ENCODE results near the gene VDR.
A peak's percentile ranks its signal among the peaks of the same experiment; 100 is the strongest.

VDR gene

DNA sequence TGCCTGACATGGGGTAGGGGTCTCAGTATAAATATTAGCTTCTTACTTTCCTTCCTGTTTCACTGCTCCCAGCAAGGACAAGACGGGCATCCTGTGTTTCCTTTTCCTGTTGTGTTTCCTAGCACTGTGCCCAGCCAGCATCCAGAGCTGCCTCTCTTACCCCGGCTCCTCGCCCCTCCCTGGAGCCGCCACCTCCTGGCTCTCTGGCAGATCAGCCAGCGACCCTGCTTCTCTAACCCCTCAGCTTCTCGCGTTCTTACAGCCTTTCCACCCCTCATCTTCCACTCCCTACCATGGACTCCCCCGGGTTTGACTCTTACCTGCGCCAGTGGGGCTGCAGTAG is 102.9 kb downstream of the VDR start:
- in situ Hi-C loops (cut with HindIII; ENCODE audit: low pct_unique_long_range_greater_than_20kb, low sequenced_read_pairs): no loop called here
- TF ChIP-seq JUND (IDR thresholded peaks at IDR 0.05; ENCODE audit: low read depth): no peak

DNA sequence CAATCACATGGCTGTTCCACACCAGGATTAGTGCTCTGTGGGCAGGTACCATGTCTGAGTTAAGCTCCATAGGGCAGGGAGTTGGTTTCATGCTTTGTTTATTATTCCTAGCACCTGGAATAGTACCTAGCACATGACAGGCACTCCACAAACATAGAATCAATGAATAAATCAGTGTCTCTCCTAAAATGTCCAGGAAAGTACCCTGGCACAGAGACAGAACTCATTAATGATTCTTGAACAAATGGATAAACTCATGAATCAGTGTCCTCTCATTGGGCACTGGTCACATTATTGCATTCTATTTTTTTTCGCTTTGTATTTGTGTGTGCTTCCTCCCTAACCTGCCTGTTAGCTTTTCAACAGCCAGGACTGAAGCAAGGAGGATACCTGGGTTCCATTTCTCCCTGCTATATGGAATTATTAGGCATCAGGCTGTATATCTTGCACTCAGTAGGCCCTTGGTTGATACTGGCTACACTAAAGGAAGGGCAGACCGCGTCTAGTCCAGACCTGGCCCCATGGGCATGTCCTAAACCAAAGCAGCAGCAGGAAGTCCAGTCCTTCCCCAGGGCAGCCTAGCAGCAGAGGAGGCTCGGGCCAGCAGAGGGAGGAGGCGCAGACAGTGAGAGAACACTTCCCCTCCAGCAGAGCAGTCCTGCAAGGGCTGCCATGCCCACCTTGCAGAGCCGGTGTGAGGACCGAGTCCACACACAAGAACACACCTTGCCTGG is 103.5 kb downstream of the VDR start:
- no peak for TF ChIP-seq JUND (IDR thresholded peaks at IDR 0.05; ENCODE audit: low read depth)
- DNase-seq (ENCODE audit: low read depth in 1 of 2, low spot score in 1 of 2): peak in 1 of 2 experiments; percentile 49
- in situ Hi-C loops (cut with HindIII; ENCODE audit: low pct_unique_long_range_greater_than_20kb, low sequenced_read_pairs): no loop called here

More for the DNA sequence above, 102.9 kb downstream of the VDR start:
- DNase-seq (ENCODE audit: low read depth in 1 of 2, low spot score in 1 of 2): no peak

DNA sequence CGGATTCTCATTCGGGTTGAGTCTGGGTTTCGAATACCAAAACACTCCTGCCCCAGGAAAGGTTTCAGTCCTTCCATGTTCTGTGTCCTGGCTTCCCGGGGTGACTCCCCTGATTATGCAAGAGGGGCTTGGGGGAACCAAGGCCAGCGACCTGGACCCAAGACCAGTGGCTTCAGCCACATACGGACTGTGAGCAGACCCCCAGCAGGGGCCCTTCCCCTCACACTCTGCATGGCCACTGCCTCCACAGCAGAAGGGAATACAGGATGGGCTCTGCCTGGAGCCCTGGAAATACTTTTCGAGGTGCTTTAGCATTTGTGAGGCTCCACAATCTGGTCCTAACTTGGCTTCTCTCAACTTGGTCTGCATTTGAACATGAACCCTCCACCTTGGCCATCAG is 104.2 kb downstream of the VDR start:
- in situ Hi-C loops (cut with HindIII; ENCODE audit: low pct_unique_long_range_greater_than_20kb, low sequenced_read_pairs): no loop called here
- TF ChIP-seq JUND (IDR thresholded peaks at IDR 0.05; ENCODE audit: low read depth): no peak
- DNase-seq (ENCODE audit: low read depth in 1 of 2, low spot score in 1 of 2): no peak

DNA sequence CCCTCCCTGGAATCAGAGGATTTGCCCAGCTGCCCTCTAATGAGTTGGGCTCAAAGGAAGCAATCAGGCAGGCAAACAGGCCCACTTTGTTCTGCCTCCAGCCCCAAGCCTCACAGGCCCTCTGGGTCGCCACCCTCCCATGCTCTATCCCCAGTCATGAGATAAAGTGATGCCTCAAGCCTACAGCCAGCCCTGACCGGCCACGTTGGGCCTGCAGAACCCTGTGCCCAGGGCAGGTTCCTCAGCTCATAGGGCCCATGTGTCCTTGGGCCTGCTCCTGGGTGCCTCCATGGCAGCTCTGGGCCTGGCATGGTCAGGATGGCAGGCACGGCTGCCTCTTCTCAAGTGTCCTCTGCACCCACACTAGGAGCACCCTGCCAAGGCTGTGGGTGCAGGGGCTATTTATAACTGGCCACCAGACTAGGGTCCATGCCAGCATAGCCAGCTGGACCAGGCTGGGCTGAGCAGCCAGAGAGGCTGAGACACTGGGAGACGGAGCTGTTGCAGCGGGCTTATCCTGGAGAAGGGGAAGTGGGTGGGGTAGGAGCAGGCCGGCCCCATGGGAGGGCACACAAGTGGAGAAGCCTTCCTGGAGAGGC is 105.3 kb downstream of the VDR start:
- in situ Hi-C loops (cut with HindIII; ENCODE audit: low pct_unique_long_range_greater_than_20kb, low sequenced_read_pairs): no loop called here
- TF ChIP-seq JUND (IDR thresholded peaks at IDR 0.05; ENCODE audit: low read depth): no peak
- DNase-seq (ENCODE audit: low read depth in 1 of 2, low spot score in 1 of 2): no peak

DNA sequence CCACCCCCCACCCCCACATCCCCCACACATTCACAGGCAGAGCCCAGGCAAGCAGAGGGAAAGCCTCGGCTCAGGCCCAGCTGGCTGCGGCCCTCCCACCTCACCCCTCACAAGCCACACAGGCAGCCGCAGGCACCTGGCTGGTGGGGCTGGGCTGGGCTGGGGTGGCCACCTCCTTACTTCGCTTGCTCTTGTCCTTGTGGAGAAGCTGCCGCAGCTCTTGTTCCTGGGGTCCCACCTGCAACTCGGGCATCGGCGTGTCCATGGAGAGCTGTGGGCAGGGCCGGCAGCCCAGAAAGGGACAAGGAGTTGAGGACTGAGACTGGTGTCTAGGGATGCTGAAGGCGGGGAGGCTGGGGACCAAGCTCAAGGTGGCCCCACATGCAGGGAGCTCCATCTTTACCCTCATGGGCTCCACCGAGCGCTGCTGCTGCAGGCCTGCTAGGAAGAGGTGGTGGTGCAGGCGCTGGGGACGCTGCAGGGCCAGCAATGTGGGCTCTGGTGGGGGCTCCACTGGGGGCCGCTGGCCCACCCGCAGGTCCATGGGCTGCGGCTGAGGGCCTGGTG is 106.3 kb downstream of the VDR start:
- DNase-seq (ENCODE audit: low read depth in 1 of 2, low spot score in 1 of 2): no peak
- TF ChIP-seq JUND (IDR thresholded peaks at IDR 0.05; ENCODE audit: low read depth): no peak
- in situ Hi-C loops (cut with HindIII; ENCODE audit: low pct_unique_long_range_greater_than_20kb, low sequenced_read_pairs): no loop called here

DNA sequence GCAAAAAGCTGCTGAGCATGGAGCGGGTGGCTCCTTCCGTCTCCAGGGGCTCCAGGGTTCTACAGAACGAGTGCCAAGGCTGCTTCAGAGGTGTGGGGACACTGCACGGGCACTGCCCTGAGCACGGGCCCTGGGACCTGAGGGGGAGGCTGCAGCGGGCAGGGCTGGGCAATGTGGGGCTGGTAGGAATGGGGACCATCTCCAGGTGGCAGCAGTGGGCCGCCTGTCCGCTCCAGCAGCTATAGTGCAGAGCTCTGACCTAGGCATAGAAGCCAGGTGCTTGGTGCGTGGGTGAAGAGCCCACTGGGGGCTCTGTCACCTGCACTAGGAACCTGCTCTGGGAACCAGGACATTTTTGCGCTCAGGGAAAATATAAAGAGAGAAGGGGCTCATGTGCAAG is 107.4 kb downstream of the VDR start:
- peak; percentile 78 to 88 for DNase-seq (ENCODE audit: low read depth in 1 of 2, low spot score in 1 of 2)
- in situ Hi-C loops (cut with HindIII; ENCODE audit: low pct_unique_long_range_greater_than_20kb, low sequenced_read_pairs): no loop called here
- TF ChIP-seq JUND (IDR thresholded peaks at IDR 0.05; ENCODE audit: low read depth): no peak

DNA sequence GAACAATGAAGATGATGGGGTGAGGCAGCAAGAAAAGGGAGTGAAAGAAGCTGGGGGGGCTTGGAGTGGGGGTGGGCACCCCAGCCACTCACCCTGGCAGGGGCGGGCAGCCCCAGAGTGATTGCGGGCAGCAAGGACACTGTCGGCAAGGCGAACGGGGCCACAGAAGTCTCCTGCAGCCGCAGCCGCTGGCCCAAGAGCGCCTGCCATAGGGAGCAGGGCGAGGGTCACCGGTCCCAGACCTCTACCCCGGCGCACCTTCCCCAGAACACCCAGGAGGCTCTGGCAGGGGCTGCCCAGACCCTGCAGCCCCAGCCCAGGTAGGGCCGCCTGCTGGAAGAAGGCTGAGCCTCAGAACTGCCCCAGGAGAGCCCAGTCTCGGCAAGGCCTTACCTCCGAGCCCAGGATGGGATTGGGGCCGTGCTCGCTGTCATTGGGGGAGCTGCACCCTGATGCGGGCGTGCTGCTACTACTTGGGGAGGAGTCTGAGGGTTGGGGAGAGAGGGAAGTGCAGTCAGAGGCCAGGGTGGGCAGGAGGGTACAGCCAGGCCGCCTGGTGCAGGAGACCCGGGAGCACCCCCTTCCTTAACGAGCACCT is 108.9 kb downstream of the VDR start:
- no peak for TF ChIP-seq JUND (IDR thresholded peaks at IDR 0.05; ENCODE audit: low read depth)
- no peak for DNase-seq (ENCODE audit: low read depth in 1 of 2, low spot score in 1 of 2)
- in situ Hi-C loops (cut with HindIII; ENCODE audit: low pct_unique_long_range_greater_than_20kb, low sequenced_read_pairs): no loop called here

DNA sequence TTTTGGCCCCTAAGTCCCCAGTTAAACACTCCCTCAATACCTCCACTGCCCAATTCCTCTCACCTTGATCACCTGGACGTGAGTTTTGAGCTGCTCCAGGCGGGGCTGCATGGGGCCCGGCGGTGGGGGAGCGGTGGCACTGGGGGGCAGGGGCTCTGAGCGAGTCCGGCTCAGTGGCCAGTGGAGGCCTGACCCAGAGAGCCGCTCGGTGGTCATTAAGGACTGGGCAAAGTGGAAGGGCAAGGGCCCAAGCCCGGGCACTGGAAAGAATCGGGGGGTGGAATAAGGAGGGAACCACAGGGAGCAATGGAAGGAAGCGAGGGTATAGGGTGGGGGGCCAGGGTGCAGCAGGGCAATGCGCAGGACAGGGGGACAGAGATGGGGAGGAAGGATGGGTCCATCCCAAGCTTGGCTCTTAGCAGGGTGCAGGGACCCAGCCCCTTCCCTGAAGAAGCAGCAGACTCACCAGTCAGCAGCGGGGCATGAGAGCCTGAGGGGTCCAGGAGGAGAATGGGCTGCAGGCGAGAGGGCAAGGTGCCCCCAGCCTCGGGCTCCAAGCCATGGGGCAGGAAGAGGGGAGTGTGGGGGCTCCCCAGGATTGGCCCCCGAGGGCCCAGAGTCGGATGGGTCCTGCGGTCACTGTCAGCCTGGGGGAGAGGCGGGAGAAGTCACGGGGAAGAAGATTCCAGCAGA is 109.5 kb downstream of the VDR start:
- in situ Hi-C loops (cut with HindIII; ENCODE audit: low pct_unique_long_range_greater_than_20kb, low sequenced_read_pairs): no loop called here
- DNase-seq (ENCODE audit: low read depth in 1 of 2, low spot score in 1 of 2): no peak
- no peak for TF ChIP-seq JUND (IDR thresholded peaks at IDR 0.05; ENCODE audit: low read depth)

DNA sequence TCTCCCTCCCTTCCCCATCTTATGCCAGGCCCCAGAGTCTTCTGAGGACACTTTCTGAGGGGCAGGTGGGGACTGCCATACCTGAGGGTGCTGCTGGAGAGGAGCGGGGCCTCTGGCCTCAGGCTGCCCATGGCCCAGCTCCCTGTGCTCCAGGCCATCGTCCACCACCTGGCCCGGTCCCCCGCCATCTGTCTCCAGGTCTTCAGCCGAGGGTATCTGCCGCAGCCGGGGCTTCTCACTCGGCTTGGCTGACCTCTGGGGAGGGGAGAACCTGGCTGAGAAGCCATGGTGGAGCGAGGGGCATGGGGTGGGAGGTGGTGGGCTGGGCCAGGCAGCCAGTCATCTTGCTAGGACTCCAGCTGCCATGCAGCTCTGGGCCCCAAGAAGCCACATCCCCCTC is 110.1 kb downstream of the VDR start:
- no peak for TF ChIP-seq JUND (IDR thresholded peaks at IDR 0.05; ENCODE audit: low read depth)
- in situ Hi-C loops (cut with HindIII; ENCODE audit: low pct_unique_long_range_greater_than_20kb, low sequenced_read_pairs): no loop called here
- DNase-seq (ENCODE audit: low read depth in 1 of 2, low spot score in 1 of 2): no peak

DNA sequence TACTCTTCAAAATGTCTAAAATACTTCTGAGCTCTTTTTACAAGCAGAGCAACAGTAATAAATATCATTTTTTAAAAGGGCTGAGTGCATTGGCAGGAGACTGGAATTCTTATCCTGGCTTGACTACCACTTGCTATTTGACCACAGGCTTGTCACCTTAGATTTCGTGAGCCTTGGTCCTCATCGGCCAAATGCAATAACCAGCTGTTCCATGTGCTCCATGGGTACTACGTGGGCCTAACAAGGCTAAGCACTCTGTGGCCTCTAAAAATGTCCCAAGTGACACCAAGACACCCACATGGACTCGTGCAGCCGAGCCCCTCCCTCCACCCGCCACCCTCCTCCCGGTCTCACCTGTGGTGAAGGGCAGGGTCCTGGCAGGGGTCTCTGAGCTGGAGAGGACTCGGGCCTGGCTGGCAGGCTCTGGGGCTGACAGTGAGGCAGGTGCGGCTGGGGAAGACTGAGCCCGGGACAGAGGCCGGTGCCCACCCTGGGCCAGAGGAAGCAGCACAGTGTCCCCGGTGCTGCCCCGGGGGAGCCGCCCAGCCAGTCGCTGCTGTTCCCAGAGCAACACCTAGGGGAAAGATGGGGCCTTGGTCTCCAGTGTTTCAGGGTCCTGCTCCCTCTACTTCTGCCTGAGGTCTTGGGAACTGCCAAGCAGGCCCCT is 111.6 kb downstream of the VDR start:
- no peak for DNase-seq (ENCODE audit: low read depth in 1 of 2, low spot score in 1 of 2)
- no peak for TF ChIP-seq JUND (IDR thresholded peaks at IDR 0.05; ENCODE audit: low read depth)
- in situ Hi-C loops (cut with HindIII; ENCODE audit: low pct_unique_long_range_greater_than_20kb, low sequenced_read_pairs): no loop called here

DNA sequence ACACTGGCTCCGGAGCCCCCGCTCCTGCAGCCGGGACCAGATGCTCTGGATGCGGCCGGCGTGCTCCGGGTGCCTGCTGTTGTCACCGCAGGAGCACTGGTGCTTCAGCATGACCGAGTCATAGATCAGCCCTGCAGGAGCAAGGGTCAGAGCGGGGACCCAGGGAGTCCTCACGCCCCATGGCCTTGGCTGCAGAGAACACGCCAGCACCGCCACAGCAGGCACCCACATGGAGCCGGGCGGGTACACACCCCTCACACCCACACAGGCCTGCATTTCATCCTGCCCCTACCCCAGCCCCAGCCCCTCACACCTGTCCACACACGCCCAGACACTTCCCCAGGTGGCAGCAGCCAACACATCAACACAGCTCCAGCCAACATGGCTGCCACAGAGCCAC is 112.9 kb downstream of the VDR start:
- in situ Hi-C loops (cut with HindIII; ENCODE audit: low pct_unique_long_range_greater_than_20kb, low sequenced_read_pairs): no loop called here
- DNase-seq (ENCODE audit: low read depth in 1 of 2, low spot score in 1 of 2): no peak
- TF ChIP-seq JUND (IDR thresholded peaks at IDR 0.05; ENCODE audit: low read depth): no peak
